Pulmonary artery endothelial cell (primary cell): ENCODE measurements around the gene TSPAN33. TPM values are rescaled to one million over a fixed set of nuclear protein-coding genes. Genes with fewer than 3 reads are reported as not detected.

ENCODE experiments used
- DNase-seq: peaks from one replicate; pipeline ENCODE4 v3.0.0-alpha.2; 2011; ENCODE audit warnings: low read depth, low spot score
- total RNA-seq: library from RNA; depleted of rRNA; stranded (reverse); fragments of >200 nt; gene quantifications from 2 replicates; pipeline ENCODE4 v1.2.3, GENCODE V29; 2014

Gene TSPAN33
- total RNA-seq, 1 donor from 2014 or later = 0.07 TPM

DNA sequence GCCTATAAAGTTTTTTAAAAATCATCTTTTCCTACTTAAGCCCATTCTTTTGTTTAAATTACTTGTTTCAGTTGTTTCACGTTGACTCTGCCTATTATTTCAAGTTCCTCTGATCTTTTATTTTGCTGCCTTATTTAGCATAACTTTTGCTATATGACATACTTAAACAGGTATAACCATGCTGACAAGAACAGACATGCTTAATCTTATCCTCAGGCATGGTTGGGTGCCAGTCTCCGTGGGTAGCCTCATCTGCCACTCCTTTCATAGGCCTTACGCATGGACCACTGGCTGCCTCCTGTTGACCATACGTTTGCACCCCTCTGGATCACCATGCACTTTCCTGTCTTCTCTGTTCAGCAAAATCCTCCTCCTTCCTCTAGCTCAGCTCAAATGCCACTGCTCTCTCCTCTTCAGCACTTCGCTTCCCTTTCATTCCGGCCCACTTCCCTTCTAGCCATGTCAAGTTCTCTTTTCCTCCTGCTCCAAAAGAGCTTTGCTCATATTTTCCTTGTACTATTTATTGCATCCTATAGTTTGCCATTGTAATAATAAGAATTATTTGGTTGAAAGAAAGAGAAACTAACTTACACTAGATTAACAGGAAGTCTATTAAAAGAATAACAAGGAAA is 10.0 kb upstream of the TSPAN33 start:
- DNase-seq = no peak

DNA sequence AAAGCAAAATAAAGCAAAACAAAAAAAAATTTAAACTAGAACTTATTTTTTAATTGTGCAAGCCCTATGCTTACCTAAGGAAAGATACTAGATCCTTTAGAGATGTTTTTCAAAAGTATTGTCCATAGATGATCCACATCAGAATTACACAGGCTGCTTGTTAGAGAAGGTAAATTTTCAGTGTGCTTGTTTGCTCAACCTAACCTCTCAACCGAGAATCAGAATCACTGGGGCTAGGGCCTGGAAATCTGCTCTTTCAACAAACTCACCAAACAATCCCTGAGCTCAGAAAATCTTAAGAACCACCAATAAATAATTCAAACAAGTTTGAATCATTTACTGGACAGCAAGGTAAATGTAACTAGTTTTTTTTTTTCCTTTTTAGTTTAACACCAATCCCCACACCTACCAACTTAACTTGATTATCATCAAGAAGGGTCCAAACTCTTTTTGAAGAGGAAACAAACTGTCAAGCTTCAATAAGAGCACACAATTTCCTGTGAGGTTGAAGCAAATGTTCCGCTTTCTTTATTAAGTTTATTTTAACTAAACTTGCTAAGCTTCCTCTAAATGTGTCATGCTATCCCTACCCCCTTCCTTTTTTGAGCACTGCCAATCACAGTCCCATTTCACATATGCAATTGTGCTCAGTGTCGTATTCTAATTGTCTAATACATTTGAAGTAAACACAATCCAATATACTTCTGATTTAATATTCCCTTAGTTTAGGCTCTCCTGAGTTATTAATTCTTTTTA is 7.4 kb upstream of the TSPAN33 start:
- DNase-seq = no peak

DNA sequence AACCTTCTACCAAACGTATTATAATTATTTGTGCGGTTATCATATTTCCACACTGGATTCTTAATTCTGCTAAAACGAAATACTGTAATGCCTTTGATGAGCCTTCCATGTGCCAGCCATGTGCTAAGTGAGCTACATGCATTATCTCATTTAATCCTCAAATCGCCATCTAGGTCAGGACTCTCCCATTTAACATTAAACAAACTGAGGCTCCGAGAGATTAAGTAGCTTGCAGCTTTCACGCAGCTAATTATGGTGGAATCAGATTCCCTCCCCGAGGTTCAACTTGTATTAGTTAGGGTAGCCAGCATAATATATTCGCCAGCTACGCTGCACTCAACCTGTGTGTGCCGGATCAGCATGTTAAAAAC is 798 bp upstream of the TSPAN33 start:
- DNase-seq = no peak

DNA sequence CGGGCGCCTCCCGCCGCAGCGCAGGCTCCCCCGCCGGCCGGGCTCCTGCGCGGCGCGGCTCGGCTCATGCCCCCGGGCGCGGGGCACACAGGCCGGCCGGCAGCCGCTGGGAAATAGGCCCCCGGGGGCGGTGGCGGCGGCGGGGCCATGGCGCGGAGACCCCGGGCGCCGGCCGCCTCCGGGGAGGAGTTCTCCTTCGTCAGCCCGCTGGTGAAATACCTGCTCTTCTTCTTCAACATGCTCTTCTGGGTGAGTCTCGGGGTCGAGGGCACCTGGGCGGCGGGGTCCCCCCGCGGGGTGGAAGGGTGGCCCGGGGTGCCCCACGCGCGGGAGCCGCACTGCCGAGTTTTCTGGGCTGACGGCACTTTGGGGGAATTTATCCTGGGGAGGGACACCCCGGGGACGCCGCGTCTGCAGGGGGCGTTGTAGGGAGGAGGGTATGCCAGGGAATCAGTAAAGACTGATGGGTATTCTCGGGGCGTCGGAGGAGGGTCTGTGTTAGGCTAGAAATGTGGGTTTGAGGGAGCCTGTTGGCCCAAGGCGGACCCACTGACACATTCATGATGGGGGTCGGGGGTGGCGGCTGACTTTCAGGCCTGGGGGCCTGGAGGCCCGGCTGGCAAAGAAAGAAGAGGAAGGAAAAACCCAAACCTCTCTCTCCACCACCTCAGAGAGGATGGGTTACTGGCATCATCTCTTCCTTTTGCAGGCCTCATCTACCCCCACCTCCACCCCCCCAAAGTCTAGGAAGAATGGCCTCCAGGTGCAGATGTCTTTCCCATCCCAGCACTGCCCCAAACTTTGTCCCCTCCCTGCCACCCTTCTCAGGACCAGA is 544 bp downstream of the TSPAN33 start:
- no peak for DNase-seq

DNA sequence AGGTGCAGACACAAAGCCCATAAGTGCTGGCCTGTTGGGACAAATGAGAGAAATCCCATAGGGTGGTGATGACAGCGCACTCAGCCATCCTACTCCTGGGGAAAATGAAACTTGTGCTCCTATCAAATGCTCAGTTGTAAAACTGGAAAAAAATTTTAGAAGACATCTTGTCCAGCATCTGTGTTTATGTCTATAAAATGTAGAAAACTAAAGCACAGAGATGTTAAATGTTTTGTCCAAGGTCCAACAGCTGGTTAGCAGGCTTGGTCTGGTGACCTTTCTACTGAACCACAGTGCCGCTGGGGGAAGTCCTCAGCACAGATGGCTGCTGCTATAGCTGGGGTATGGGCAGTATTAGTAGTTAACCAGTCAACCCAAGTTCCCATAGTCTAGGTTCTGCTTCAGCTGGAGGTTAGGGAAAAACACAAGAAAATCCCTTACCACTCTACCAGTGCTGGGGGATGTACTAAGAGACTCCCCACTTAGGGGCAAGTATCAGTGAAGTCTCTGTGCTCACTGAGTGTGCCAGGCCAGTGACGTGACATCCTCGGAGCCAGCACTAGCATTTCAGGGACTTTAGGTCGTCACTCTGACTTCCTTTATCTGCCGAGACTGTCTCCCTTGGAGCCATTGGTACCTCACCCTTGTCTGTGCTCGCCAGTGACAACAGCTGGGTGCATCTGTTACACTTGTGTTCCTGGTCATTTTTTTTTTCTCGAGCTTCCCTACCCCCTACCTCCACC is 1.9 kb downstream of the TSPAN33 start:
- no peak for DNase-seq

DNA sequence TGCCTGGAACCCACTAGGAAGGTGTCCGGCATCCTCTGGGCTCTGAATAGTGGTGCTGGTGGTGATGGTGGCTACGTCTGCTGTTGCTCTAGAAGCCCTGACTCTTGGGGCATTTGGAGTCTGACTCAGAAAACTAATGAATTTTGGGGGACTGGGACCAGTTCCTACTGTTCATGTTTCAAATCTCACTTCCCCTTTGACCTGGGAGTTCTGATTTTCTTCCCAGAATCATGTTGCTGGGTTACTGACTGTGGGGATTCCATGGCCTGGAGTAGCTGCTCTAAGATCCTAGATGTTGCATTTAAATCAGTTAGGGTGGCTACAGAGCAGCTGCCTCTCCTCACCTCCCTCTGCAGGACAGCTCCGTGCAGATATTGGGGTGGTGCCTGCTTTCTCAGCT is 3.2 kb downstream of the TSPAN33 start:
- no peak for DNase-seq

DNA sequence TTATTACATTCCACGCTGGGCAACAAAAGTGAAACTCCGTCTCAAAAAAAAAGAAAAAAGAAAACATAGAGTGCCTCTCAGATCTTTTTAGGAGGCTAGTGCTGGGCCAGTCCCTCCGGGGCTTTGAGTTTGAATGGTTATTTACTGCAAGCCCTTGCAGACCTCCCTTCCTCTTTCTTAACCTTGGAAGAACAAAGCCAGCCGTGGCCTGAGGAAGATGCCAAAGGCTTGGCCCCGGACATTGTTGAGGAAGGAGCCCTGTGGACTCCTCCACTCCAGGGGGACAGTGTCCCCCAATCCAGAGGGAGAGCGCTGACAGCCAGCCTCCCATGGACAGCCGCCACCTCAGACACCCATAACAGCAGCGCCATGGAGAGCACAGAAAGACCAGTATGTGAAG is 5.0 kb downstream of the TSPAN33 start:
- no peak for DNase-seq

DNA sequence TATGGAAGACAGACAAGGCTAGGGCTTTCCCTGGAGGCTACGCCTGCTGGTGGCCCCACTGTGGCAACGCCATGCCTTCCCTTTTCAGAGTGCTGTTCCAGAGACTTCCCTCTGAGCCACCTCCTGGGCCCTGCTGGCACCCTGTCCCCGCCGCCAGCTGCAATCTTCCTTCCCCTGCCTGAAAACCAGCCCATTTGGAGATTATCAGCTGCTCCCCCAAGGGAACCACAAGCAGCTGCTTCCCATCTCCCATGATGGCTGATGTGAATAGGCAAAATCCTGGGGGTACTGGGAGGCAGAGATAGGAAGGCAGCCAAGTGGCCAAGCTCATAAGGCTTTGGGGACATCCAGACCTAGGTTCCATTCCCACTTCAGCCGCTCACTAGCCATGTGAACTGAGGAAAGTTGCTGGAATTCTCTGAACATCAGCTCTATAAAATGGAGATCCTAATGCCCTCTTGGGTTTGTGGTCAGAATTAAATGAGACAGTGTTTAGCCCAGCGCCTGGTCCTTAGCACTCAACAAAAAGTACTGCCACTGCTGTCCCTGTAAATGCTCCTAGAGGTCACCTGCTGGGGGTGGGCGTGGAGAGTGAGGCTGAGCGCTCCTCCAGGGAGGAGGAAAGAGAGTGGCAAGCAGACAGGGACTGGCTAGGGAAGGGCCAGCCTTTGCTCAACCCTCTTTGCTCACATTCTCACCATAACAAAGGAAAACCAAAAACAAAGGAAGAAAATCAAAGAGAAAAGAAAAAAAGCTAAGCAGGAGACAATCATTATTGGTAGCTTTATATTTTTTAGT is 5.9 kb downstream of the TSPAN33 start:
- DNase-seq = no peak

DNA sequence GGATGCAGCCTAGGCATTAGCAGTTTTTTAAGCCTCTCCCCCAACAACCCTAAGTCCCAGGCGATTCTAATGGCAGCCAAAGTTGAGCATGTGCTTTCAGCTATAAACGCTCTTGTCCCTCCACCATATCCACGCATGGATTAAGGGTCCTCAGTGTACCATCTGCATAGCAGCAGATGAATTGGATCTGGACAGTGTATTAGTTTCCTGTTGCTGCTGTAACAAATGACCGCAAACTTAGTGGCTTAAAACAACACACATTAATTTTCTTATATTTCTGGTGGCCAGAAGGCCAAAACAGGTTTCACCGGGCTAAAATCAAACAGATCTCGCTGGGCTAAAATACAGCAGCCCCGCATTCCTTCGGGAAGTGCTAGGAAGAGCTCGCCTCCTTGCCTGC is 13.1 kb downstream of the TSPAN33 start:
- no peak for DNase-seq

DNA sequence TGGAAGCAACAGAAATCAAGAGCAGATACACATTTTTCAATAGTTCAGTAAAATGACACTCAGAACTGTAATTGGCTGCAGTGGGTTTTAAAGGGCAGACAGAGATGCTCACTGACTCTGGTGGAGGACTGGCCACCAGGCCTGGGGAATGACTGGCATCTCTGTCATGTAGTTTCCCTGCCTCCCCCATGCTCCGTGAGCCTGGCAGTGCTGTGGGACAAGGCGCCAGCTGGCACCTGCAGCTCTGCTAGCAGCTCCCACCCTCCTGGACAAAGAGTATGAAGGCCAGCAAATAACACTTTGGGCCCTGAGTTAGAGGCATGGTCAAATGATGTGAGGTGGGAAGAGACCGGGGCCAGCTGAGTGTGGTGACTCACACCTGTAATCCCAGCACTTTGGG is 15.0 kb downstream of the TSPAN33 start:
- DNase-seq = no peak

DNA sequence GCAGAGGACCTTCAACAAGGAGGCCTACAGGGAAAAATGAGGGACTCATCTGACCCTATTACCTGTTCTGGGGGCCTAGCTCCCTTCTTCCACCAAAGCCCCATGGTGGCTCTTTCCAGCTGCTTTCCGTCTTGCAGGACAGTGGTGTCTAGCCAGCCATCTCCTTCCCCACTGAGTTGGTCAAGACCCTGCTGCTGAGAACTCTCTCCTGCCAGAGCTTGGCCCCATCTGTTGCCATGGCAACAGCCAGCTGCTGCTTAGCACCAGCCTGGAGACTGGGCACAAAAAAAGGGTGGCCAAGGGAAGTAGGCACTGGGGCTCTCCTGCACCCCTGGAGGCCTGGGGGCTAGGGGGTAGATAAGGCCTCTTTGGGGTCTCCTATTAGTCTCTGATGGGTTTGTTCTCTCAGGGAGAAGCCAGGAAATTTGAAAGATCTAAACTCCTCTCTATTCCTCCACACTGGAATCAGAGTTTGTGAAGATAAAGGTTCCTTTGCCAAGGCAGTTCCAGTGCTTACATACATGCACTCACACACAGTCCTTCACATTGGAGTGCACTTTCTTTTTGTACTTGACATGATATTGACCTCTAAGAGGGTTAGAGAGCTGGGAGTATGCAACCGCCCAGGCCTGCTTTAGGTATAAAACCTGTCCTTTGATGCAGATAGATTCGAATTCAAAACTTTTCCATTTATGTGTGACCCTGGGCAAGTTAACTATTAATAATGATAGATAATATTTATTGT is 15.8 kb downstream of the TSPAN33 start:
- DNase-seq = no peak

DNA sequence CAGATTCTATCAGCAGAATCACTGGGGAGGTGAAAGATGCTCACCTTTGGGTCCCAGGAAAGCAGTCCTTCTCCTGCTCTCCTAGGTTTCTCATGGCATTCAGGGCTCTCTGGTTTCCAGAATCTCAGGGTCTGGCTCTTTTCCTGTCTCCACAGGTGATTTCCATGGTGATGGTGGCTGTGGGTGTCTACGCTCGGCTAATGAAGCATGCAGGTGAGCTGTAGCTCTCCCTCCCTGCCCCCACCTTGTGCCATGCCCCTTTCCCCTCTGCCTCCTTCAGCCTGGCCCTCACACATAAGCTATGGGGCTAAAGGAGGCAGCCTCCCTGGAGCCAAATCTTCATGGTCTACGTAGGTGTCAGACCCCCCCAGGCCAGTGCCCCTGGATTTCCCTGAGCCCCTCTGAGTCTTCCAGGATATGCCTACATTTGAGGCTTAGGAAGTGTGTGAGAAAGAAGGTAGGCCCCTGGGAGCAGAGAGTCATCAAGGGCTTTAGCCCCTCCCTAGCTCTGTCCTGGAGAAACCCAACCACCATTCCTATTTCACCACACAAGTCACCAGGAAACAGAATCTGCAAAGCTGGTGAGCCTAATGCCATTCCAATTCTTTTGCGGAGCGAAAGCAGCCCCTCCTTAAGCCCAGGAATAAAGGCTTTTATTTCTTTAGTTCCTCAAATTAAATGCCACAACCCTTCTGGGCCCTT is 17.2 kb downstream of the TSPAN33 start:
- no peak for DNase-seq

DNA sequence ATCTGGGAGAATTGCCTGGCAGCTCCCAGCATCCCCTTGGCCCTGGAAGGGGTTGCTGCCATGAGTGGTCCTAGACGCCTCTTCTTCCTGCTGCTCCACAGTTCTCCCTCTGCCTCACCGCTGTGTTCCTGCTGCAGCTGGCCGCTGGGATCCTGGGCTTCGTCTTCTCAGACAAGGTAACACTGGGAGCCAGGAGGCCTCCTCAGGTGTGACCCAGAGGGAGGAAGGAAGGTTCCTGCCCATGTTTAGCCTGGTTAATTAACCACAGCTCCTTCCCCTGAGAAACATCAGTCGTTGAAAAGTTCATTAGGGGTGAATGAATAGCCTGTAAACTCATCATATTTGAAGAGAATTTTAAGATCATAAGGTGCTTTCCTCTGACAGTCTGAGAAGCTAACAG is 18.2 kb downstream of the TSPAN33 start:
- no peak for DNase-seq

DNA sequence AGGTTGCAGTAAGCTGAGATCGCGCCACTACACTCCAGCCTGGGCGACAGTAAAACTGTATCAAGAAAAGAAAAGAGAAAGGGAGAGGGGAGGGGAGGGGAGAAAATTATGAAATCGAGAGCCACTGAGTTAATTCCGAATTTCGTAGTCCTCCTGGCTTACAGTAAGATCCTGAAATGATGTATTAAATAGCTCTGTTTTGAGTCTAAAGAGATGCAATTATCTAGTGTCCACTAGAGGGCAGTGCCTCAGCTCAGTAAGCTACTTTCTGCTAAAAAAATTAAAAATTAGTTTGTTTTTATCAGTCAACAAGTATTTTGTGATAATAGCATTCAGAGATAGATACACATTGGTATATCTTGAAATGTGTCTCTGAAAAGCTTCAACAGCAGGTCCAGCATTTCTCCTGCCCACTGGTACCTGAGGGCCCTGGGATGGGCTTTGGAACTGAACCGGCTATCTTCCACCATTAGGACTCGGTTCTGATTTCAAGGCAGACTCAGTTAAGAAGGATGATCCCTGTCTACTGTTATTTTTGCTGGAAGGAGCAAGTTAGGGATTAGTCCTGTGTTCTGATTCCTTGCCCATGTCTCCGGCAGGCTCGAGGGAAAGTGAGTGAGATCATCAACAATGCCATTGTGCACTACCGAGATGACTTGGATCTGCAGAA is 19.5 kb downstream of the TSPAN33 start:
- DNase-seq = peak; percentile 20

DNA sequence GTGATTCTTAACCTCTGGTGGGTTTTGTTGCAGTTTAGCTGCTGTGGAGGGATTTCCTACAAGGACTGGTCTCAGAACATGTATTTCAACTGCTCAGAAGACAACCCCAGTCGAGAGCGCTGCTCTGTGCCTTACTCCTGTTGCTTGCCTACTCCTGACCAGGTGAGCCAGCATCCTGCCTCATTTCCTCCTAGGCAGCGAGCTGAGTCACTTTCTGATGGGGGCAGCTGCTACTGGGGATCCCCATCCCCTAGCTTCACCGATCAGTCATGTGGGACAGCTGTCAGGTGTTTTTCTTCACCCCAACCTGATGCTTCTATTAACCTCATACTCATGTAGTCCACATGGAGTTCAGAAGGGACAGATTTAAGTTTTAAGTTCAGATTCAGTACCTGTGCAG is 22.2 kb downstream of the TSPAN33 start:
- no peak for DNase-seq

DNA sequence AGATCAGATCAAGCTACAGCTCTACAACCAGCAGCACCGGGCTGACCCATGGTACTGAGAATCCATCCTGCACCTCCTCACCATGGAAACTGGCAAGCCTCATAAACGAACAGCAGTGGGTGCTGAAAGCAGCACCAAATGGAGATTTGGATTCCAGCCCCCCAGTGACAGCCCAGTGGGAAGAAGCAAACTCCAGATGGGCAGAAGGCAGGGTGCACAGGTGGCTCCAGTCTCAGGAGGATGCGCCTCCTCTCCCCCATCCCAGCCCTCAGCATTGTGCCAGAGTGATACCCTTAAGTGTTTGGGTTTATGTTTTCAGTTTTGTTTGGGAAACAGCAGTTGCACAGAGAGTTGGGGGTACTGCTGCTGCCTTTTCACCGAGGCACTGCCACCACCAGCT is 23.3 kb downstream of the TSPAN33 start:
- no peak for DNase-seq

DNA sequence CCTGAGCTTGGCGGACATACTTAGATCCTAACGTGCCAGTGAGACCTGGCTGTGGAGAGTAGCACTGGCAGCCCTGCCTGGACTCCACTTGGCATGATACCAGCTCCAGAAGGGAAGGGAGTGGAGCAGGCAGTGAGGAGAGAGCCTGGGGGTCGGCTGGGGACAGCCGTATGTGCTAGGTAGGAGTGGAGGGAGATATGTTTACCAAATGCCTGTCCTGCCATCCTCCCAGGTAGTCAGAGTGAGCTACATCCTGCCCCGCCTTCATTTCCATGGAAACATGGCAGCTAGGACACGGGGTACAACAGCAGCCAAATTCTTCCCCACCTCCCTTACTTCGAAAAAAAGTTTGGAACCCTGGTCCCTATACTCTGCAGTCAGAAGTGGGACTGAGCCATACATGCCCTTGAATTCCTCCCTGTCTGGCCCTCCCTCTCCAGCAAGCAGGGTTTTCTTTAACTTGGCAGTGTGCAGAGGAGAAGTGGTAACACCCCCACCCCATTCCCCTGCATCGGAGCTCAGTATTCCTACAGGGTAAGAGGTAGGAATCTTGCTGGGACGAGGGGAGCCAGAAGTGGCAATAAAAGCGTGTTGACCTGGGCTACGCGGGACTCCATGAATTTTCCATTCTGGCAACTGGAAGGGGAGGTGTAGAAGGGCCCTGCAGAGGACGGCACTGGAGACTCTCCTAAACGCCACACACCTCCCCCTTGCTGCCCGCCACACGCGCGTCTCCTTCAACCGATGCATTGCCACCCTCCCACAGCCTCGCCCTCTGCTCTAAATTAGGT is 23.9 kb downstream of the TSPAN33 start:
- no peak for DNase-seq

DNA sequence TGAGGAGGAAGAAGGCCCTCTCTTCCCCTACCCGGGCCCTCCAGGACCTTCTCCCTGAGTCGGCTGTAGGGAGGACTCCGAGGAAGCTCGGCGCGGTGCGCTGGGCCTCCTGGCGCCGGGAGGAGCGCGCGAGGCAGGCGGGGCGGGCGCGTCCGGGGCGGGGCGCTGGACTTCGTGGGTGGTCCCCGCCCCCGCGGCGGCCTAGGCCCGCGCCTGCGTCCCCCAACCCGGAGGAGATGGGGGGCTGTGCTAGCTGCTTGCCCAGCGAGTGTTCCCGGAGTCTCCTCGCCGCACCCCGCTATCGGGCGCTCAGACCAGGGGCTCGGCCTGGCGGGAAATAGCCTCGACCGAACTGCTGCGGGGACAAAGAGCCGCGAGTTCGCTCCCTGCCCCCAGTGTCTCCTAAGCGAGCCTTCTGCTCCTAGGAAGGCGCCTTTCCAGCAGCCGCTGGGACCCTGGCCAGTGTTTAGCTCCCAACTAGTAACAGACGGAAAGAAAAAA is 24.7 kb downstream of the TSPAN33 start:
- no peak for DNase-seq
